GM19438 (cell line): ENCODE results near the gene RNF217.
"Not testable (repeated sequence)": the region's sequence is repeated elsewhere in the genome, so short reads cannot be mapped to it uniquely, and the experiment has no call there.

ENCODE experiments used
- ATAC-seq: cut with Tn5 transposase; IDR thresholded peaks from one replicate; pipeline ENCODE4 v1.9.1; 2021; ENCODE audit warnings: low read depth; ENCODE audit not compliant: unreplicated experiment

Gene RNF217

DNA sequence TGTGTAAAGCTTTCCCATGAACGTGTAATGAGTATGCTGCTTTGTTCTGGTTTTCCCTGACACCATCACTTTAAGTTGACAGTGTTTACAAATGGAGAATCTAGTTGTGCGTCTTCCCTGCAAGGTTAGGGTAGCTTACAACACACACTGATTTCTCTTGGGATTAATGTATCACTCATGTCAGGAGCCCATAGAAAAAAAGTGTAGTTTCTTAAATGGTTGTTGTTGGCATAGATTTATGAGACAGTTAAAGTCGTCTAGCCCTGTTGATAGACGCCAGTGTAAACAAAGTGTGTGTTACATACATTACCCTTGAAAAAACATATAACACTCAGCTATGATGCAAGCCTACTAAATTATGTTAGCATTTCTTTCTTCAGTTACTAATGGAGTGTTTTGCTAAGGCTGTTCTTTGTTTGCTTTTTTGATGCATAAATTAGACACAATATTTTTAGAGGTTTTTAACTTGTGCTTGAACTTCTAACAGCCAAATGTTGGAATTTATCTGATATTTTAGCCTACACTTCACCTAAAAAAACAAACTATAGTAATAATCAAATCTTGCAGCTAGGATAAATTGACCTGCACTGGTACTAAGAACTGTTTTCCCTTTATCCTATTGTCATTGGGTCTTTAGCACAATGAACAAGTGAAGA lies 88.6 kb downstream of the RNF217 start:
- no peak for ATAC-seq

DNA sequence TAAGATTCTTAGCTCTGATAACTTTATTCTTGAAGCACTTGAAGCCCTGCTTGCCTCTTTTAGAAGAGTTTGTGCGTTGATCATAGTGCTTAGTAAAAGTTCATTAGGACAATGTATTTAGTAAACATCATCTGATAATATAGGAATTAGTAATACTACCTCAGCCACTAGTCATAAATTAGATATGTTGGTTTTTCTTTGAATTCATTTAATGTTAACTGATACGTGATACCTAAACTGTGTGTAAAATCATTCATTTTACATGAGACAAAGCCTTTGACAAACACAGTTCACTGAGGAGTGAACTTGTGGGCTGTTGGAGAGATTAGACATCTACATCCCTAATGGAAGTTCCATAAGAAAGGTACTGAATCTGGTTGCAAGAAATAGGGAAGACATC lies 91.6 kb downstream of the RNF217 start:
- ATAC-seq: no peak

DNA sequence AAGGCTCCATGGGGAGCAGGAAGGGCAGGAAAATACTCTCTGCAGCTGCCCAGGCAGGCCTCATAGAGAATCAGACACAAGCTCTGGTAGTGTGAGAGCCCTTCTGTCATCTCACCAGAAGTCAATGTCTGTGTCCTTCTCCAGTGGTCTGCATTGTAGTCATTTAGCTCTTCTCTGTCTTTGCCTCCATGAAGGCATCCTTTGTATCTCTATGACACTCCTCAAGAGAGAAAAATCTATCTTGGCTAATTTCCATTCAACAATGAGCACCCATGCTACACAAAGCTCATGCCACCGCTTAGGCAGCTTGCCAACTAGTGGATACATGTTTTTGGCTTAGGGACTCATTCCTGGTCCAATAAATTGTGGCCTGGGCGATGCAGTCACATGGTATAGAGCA lies 92.1 kb downstream of the RNF217 start:
- ATAC-seq: no peak

DNA sequence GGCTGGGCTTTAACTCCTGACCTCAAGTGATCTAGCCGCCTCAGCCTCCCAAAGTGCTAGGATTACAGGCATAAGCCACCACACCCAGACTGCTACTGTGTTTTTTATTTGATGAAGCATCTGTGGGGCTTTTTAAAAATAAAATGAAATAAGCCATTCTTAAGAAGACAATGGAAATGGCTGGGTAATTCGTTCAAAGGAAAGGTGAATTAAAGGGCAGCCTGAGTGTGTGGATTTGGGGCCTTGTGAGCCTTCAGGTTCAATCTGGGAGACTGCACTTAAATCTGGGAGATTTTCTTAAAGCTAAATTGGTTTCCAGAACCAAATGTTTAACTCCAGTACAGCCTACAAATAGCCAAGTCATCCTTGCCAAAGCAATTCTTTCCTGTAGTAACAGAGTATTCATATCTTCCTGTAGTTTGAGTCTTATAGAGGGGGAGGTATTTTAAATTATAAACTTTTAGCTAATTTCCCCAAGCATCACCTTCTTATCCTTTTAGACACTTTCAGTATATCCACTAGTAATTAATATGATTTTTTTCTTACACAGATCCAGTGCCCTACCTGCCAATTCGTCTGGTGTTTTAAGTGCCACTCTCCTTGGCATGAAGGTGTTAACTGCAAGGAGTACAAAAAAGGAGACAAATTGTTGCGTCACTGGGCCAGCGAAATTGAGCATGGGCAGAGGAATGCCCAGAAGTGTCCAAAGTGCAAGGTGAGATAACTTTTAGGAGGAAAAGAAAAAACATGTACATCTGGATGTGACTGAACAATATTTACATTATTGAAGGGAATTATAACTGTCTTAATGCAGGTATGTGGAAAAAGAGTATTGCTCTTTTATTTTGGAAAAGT lies 95.4 kb downstream of the RNF217 start:
- ATAC-seq: no peak

DNA sequence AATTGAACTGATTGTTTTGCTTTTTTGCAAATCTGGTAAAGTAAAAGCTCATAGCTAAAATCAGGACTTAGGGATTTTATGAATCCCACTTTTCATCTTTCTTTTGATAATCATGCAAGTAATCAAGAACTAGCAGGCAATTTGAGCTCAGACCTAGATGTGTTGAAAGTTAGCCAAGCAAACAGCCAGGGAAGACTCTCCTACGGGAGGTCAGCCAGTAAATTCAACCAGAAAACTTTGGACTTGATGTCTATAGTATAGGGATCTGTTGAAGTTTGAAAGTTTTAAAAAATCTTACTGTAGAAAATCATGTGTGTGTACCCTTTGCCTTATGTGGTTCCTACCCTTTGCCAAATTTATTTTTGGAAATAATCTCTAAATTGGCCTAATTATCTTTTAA lies 96.3 kb downstream of the RNF217 start:
- no peak for ATAC-seq

DNA sequence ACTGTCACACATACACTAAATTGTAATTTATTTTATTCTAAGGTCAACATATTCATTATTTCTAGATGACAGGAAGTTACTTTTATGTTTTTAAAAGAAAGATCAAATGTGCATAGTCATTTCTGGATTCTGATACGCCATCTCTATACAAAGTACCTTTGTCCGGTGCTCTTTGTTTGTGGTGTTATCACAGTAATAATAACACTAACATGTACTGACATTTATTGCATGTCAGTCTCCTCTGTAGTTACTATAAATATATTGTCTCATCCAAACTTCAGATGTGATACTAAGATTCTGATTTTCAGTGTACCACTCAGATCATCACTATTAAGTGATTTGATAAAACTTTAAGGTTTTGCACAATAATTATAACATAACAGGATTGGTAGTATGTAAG lies 101.1 kb downstream of the RNF217 start:
- no peak for ATAC-seq

DNA sequence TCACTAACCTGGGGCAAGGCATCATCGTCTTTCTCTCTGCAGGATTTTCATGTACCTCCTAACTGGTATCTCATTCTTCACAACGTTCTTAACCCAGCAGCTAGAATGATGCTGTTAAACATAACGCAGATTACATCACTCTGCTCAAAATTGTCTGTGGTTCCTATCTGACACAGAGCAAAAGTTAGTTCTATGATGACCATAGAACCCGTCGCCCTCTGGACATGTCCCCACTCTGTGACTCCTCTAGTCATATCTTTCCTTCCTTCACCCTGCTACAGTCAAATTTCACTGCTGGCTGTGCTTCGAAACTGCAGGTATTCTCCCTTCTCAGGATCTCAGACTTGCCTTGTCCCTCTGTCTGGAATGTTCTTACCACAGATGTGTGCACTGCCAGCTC lies 103.9 kb downstream of the RNF217 start:
- ATAC-seq: no peak

DNA sequence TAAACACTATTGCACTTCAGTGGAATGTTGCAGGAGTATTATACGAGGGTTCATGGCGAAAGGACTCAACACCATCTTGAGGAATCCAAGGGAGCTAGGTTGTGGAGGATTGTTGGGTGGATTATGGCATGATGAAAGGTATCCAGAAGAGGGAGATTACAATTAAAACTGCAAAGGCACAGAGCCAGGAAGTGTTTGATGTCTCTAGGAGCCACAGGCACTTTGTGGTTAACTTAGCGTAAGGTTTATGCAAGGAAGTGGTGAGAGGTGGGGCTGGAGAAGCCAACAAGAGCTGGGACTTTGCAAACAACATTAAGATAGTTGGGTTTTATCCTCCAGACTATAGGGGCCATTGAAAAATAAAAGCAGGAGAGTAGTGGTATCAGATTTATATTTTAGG lies 104.7 kb downstream of the RNF217 start:
- ATAC-seq: no peak

DNA sequence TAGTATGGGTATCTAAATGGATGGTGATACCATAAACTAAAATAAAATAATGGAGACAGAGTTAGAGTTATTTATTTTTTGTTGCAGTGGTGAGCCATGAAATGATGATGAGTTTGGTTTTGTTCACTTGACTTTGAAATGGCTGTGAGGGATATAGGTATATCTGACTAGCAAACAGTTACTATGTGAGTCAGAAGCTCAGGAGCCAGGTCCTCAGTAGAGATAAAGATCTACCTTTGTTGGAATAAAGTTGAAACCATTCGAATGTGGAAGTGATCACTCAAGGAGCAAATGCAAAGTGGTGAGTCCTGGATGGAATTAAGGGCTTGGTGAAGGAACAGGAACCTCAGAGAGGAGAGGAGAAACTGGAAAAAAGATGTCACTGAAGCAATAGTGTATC lies 105.3 kb downstream of the RNF217 start:
- no peak for ATAC-seq

DNA sequence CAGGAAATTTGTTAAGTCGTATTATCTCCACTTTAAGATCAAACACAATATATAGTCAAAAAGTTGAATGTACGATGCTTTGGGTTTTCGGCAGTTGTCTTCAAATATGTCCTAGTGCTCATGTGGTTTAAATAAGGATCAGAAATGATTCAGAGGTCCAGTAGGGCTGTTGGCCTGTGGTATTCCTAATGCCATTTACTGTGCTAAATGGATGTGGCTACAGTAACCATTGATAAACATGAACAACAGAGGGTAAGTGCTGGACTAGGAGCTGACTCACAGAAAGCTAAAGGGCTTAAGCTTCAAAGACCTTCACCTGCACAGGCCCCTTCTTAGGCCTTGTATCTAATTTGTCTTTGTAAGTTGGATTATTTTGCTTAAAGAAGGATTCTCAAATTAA lies 110.8 kb downstream of the RNF217 start:
- ATAC-seq: no peak

DNA sequence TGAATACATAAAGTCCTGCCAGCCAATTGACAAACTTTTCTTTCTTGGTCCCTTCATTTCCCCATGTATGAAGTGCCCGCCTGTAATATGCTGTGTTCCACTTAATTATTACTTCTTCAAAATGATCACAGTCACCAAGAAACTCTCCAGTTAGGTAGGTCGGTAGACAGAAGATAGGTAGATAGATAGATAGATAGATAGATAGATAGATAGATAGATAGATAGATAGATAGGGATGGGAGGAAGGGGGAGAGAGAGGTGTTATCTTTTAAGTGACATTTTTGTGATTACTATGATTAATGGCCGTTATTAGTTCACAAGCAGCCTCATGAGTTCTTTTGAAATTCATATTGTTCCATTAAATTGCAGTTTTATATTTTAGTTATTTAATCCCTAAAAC lies 111.9 kb downstream of the RNF217 start:
- no peak for ATAC-seq

DNA sequence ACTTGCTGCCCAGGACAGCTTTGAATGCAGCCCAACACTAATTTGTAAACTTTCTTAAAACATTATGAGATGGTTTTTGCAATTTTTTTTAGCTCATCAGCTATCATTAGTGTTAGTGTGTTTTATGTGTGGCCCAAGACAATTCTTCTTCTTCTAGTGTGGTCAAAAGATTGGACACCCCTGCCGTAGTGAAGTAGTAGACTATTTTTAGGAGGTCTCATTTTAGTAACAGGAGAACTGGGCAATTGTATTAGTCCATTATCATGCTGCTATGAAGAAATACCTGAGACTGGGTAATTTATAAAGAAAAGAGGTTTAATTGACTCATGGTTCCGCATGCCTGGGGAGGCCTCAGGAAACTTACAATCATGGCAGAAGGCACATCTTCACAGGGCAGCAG lies 112.8 kb downstream of the RNF217 start:
- not testable (repeated sequence) for ATAC-seq

DNA sequence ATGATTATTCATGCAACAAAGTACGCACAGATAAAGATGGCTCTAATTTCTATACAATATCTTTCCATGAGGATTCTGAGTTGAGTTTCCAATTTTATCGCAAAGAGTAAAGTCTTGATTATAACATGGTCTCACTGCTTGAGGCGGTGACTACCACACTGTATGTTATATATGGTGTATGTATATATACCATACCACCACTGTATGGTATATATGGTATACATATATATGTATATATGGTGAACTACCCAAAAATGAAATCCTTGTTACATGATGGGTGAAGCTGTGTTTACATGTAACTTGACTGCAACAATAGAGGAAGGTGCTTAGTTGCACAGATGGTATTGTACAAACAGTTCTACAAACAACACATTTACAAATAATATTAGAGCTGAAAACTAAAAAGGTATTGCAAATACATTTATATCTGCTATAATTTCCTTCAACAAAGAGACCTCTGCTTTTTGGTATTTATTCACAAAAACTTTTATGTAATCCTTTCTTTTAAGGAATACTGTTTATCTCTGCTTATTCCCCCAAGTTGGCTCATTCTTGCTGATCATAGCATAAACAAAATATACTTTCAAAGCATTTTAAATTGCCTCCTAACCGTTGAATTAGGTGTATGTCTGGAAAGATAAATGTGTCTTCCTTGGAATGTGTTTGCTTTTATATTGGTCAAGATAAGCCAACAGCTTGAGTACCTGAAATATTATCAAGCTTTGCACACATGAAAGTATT lies 113.7 kb downstream of the RNF217 start:
- no peak for ATAC-seq

DNA sequence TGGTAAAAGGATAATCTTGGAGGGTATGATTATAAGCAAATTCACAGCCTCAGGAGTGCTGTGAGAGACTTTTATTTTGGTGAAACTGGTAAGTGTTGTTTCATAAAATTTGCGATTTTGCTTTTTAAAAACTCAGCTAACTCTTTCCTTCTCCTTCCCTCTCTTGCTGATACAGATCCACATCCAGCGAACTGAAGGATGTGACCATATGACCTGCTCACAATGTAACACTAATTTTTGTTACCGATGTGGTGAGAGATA lies 114.2 kb downstream of the RNF217 start:
- ATAC-seq: no peak

DNA sequence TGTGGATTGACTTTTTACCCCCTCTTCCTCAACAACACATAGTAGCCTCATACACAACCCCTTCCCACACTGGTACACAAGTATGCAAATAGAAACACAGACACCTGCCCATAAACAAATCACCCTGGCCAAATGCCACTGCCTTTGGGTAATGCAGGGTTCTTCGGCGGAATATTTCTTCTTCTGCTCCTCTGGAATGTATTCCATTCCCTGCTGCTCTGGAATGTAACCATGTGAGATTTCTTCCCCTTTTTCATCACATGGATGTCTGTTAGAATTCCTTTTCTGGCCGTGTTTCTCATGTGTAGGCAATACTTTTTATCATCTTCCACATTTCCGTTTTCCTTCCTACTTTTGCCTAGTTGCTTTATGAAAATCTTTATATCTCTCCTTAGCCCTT lies 115.2 kb downstream of the RNF217 start:
- ATAC-seq: no peak

DNA sequence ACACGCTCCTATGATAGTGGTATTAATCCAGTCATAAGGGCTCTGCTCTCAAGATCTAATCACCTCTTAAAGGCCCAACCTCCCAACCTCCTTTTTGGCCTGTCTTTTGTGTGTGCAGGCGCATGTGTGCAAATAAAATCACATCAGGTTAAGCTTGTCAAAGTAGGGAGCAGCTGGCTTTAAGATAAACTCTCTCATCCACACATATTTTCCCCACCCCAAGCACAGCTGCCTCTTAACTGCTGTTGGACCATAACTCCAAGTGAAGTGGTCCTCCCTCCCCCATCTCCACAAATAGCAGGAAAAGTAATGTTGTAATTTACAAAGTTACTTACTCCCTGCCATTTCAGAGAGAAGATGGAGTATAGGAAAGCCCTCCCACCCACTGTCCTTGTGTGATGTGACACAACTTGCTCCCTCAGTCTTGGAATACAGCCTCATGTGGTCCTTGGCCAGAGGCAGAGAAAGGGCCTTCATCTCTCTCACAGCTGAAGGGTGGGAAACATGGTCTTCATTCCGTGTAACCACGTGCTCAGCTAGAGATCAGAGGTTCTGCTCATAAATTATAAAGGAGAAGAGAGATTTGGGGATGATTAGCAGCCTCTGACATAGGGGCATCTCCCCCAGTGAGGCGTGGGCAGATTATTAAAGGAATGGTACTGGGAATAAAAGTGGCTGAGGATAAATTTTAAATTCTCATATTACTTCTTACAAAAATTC lies 116.5 kb downstream of the RNF217 start:
- no peak for ATAC-seq

DNA sequence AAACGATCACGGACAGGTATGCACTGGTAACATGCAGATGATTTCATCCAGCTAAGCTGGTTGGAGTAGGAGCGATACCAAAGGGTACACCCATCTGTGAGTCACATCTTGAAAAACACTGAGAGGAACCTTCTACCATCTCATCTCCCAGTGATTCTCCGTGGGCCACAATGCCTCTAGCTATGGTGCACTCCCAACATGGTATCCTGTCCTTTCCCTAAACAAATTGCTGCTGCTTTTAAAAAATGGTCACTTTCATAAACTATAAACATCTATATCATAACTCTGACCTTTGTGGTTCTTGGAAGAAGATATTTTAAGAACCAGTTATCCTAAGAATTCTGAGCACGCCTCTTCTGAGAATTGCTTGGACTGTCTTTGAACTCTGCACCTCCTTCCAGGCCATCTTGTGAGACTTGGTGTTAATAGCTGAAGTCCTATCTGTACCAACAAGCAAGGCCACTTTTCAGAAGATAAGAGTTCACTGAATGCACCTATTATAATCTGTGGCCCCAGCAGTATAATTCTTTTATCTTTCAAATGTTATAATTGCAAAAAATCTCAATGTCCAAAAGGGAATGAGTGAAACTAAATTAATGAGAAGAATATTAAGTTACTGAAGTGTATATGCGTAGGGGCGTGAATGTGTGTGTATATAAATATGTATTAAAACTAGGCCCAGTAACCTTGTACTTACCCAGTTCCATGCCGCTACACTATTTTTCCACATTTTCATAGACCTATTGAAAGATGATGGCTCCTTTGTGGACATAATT lies 120.9 kb downstream of the RNF217 start:
- ATAC-seq: no peak

DNA sequence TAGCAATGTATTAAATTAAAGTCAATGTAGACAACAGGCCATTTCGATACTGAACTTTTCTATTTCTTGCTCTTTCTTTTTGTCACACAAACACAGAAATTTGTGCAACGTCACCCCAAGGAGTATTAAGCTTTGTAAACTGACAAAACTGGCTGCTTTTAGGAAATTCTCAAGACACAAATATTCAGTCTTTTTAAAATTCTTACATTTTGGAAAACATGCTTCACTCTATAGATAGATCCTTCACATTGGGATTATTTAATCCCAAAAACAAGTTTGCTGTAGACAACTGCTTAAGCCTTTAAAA lies 121.4 kb downstream of the RNF217 start:
- no peak for ATAC-seq

DNA sequence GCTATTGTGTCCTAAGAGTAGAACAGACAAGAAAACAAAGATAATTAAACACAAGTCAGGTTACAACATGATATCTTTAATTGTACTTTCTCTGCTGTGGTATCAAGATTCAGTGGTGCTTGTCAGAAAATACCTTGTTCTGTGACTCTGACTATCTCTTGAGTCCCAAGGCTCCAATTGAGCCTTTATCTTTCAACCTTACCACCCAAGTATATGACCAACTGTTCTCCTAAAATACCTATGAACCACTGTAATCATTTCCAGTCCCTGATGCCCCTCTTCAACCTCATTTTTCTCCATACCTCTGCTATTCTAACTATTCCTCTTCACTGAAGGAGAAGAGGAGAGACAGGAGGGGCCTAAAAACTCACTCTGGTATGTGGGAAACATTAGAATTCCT lies 124.5 kb downstream of the RNF217 start:
- ATAC-seq: no peak

DNA sequence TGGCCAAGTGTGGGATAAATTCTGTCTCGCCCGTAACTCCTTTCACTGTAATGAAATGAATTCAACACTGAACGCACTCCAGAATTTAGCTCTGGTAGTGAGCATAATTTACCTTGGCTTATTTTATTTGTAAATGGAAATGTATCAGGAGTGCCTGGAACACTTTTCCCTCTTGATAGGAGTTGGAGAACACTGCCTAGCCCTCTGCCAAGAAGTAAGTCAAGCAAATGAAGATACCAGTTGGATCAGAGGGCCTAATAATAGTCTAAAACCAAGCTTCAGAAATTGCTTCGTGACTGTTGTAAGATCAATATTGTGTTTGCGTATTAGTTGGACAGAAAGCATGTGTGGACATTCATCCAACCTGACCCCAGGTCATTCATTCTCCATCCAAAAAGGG lies 126.7 kb downstream of the RNF217 start:
- no peak for ATAC-seq

DNA sequence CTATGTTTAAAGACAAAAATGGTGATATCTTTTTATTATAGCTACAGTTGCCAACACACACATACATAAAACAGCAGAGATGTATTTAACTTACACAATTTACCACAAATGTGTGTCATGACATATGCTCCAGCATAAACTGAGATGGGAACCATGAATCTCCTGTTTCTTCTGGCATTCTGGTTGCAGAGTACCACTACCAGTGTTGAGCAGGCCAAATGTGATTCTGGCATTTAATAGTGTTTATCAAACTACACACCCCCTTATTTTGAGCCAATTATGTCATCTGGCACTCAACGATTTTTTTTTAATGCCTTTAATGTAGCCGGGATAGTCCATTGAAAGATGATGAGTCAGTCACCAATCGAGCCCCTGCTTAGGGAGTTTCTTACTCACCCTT lies 132.3 kb downstream of the RNF217 start:
- ATAC-seq: no peak
